MCF 10A (cell line): ENCODE measurements around the gene OR12D3. TPM values are rescaled to one million over a fixed set of nuclear protein-coding genes. Genes with fewer than 3 reads are reported as not detected.

Source experiments
- BruUV-seq: library from RNA; stranded (reverse); fragments of 400-500 nt; replicated peaks from 2 replicates; lab custom pipeline; 2021; lab: Mats Ljungman, UMichigan
- CTCF ChIA-PET: fragments of 300-600 bp; sonication (Branson Sonifier 250); formaldehyde crosslinking; extraction: SDS; loops from one replicate; lab custom pipeline; 2021; ENCODE audit warnings: antibody characterized with exemption, inconsistent platforms; lab: Yijun Ruan, JAX
- POLR2A ChIA-PET: fragments of 300-600, 350-650 bp; sonication (Branson Sonifier 250); formaldehyde crosslinking; extraction: SDS; loops from one replicate; lab custom pipeline; 2020; ENCODE audit warnings: antibody characterized with exemption, inconsistent platforms; lab: Yijun Ruan, JAX
- DNase-seq: peaks from one replicate; pipeline ENCODE4 v3.0.0-alpha.2; 2018; ENCODE audit not compliant: unreplicated experiment
- H3K27ac Mint-ChIP-seq: one replicate; pipeline ENCODE4 v1.8.0; 2022; ENCODE audit warnings: mild to moderate bottlenecking, low read depth, mixed read lengths; ENCODE audit not compliant: unreplicated experiment
- H3K27me3 Mint-ChIP-seq: one replicate; pipeline ENCODE4 v1.8.0; 2022; ENCODE audit warnings: mixed read lengths; ENCODE audit not compliant: insufficient read depth, unreplicated experiment
- H3K36me3 Mint-ChIP-seq: one replicate; pipeline ENCODE4 v1.8.0; 2022; ENCODE audit warnings: mild to moderate bottlenecking, moderate library complexity, mixed read lengths; ENCODE audit not compliant: insufficient read depth, unreplicated experiment
- H3K4me1 Mint-ChIP-seq: one replicate; pipeline ENCODE4 v1.8.0; 2022; ENCODE audit warnings: mixed read lengths; ENCODE audit not compliant: insufficient read depth, unreplicated experiment
- H3K4me3 Mint-ChIP-seq: one replicate; pipeline ENCODE4 v1.8.0; 2022; ENCODE audit warnings: mild to moderate bottlenecking, moderate library complexity, mixed read lengths; ENCODE audit not compliant: unreplicated experiment
- H3K9me3 Mint-ChIP-seq: one replicate; pipeline ENCODE4 v1.8.0; 2022; ENCODE audit warnings: mixed read lengths; ENCODE audit not compliant: unreplicated experiment
- CTCF ChIP-seq: fragments of 200-600 bp; IDR thresholded peaks from one replicate; pipeline ENCODE4 v1.8.0; 2022; ENCODE audit warnings: antibody characterized with exemption, mild to moderate bottlenecking; ENCODE audit not compliant: unreplicated experiment
- intact Hi-C: fragments of 100-400 bp; cut with micrococcal nuclease; formaldehyde crosslinking; loops from 2 replicates; pipeline ENCODE4 v1.14.1; 2022
- total RNA-seq: library from RNA; stranded (reverse); gene quantifications from 2 replicates; pipeline ENCODE4 v1.2.3, GENCODE V29; 2022

The OR12D3 gene
- total RNA-seq, 1 experiment from 2014 or later: not detected

- intact Hi-C loops: loop anchor here (1.0 kb wide), 1 partner anchor 175 kb away; no protein-coding TSS in a partner anchor
- POLR2A ChIA-PET: no interaction called here
- Mint-ChIP-seq H3K4me3 (no peak within 1 kb of the TSS), H3K36me3 (no peaks in the 10 kb centered on the region), H3K4me1 (no peaks in the 10 kb centered on the region), H3K9me3 (peaks cover 9% of the 10 kb centered on the region), H3K27me3 (peaks cover 62% of the 10 kb centered on the region), H3K27ac (no peak within 1 kb of the TSS)
- no TSS peak for BruUV-seq
- CTCF ChIA-PET: interaction anchor here (2.0 to 3.9 kb wide), 2 partner anchors 175 to 239 kb away, joined by 4 to 26 read pairs; no protein-coding TSS in a partner anchor
- peak; percentile 40 for DNase-seq
- peak; percentile 23 for TF ChIP-seq CTCF
Measured at GRCh38 chr6:29414588-29414987, 39.5 kb upstream of the OR12D3 start, which contains the start of gene OR12D1. TSS of gene OR12D1 (plus strand) at chr6:29414928.

GRCh38 chr6:29403801-29404200 is 28.7 kb upstream of the OR12D3 start:
- no peak overlapping the region for H3K4me3 Mint-ChIP-seq
- no peaks in the 10 kb centered on the region for H3K36me3 Mint-ChIP-seq
- intact Hi-C loops: no loop called here
- ChIA-PET POLR2A (interaction anchor here (0.6 kb wide), 1 partner anchor 980 kb away, joined by 3 read pairs; no protein-coding TSS in a partner anchor), CTCF (no interaction called here)
- H3K4me1 Mint-ChIP-seq: no peaks in the 10 kb centered on the region
- no peak for TF ChIP-seq CTCF
- DNase-seq: no peak
- H3K27ac Mint-ChIP-seq: no peak overlapping the region
- peaks cover 10% of the 10 kb centered on the region for H3K9me3 Mint-ChIP-seq
- peaks cover 92% of the 10 kb centered on the region for H3K27me3 Mint-ChIP-seq
- no TSS peak for BruUV-seq

GRCh38 chr6:29399525-29399924 is 24.4 kb upstream of the OR12D3 start:
- intact Hi-C loops: no loop called here
- DNase-seq: no peak
- no peaks in the 10 kb centered on the region for H3K4me1 Mint-ChIP-seq
- H3K36me3 Mint-ChIP-seq: no peaks in the 10 kb centered on the region
- no TSS peak for BruUV-seq
- H3K4me3 Mint-ChIP-seq: no peak overlapping the region
- no peak for TF ChIP-seq CTCF
- no peaks in the 10 kb centered on the region for H3K9me3 Mint-ChIP-seq
- no peak overlapping the region for H3K27ac Mint-ChIP-seq
- H3K27me3 Mint-ChIP-seq: peaks cover 96% of the 10 kb centered on the region
- CTCF ChIA-PET: no interaction called here
- POLR2A ChIA-PET: no interaction called here

- ChIA-PET CTCF (interaction anchor here (0.7 to 1.4 kb wide), 2 partner anchors 180 to 194 kb away, joined by 3 to 4 read pairs; no protein-coding TSS in a partner anchor), POLR2A (no interaction called here)
- intact Hi-C loops: no loop called here
- TF ChIP-seq CTCF: no peak
- Mint-ChIP-seq H3K4me3 (no peak within 1 kb of the TSS), H3K27ac (no peak within 1 kb of the TSS), H3K4me1 (no peaks in the 10 kb centered on the region), H3K9me3 (no peaks in the 10 kb centered on the region), H3K27me3 (peaks cover 82% of the 10 kb centered on the region), H3K36me3 (no peaks in the 10 kb centered on the region)
- DNase-seq: no peak
- BruUV-seq: no TSS peak
Measured at GRCh38 chr6:29395331-29395730, 20.2 kb upstream of the OR12D3 start, which contains the start of gene OR12D2. TSS of gene OR12D2 (plus strand) at chr6:29395631. CDS start at chr6:29396700, 1,069 bp downstream.
